Measurements from ENCODE around the gene L3MBTL4.

Gene L3MBTL4

DNA sequence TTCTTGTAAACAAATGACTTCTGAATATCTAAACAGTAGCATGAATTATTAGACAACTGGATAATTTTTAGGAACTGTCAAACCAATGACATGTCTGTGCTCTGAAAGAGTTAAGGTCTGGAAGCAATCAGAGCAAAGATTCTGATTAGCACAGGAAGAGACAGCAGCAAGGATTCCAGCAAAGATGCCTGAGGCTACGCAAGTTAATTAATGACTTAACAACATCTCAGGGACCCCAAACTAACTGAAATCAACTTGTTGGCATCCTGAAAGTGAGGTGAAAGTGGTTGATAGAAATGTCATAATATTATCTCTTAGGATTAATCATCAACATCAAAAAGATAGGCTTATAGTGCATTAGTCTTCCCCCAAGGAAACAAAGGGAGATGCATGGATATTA lies 396.0 kb downstream of the L3MBTL4 start:
- DNase-seq: no peak

DNA sequence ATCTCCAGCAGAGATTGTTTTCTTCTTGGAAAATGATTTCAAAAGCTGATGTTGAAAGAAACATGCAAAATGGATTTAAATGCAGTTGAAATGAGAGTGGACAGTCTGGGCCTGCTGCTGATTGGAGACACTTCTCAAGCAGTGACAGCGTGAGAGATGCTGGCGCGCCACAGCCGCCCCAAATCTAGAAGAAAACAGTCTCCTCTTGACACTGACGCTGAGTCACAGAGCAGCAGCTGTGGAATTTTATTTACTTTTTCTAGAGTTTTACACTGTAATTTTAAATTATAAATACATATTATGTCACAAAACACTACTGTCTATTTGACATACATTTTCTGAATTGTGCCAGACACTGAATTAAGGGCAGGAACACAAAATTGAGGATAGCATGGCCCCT lies 397.5 kb downstream of the L3MBTL4 start:
- DNase-seq: no peak

DNA sequence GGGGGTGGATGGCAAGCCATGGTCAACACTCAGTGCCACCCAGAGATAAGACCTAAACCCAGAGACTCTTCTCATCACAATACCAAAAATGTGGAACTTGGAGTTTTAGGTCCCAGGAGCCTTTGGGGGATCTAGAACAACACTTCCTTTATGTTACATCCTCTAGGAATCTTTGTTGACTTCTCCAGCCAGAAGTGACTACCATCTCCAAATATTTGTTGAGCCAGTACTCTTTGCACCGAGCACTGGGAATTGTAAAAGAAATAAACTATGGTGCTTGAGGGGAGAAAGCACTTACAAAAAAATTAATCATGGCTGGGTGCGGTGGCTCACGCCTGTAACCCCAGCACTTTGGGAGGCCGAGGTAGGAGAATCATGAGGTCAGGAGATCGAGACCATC lies 399.3 kb downstream of the L3MBTL4 start:
- no peak for DNase-seq

DNA sequence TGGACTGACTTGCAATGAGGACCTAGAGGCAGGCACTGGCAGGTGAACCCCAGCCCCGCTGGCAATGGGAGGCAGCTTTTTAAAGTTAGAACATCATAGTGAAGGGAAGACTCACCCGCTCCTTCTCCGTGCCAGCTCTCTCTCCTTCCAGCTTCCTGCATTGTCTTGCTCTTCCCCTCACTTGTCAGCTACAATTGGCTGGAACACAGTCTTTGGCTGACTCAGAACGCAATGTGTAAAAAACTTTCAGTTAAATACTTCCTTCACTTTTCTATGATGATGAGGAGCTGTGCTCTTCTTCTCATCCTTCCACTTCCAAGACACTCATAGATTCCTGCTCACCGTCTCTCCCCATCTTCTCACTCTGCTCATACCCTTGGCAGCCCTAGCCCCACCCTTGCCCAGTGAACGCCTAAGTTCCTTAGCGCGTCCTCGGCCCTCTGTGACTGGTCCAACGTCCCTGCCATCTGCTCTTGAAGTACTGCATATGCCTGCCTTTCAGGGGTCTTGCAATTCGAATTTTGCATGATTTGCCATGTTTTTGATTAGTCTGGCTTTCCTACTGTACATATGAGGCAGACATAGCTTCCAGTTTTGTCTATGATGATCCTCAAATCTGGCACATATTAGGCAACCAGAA lies 401.4 kb downstream of the L3MBTL4 start:
- no peak for DNase-seq

DNA sequence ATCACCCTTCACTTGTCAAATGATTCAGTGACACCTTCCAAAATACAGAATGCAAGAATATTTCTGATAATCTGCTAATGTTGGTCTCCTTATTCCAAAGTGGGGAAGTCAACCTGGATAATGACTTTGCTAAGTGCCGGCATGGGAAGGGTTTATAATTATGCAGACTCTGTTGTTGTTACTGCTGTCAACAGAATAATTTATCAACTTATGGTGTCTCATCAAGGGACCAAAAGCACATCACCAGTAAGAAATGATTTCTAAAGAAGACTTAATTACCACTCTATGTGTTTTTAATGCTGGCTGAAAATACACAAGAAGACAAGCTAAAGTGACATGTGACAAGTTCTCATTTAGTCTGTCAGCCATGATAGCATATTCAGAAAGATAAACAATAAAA lies 403.8 kb downstream of the L3MBTL4 start:
- no peak for DNase-seq

DNA sequence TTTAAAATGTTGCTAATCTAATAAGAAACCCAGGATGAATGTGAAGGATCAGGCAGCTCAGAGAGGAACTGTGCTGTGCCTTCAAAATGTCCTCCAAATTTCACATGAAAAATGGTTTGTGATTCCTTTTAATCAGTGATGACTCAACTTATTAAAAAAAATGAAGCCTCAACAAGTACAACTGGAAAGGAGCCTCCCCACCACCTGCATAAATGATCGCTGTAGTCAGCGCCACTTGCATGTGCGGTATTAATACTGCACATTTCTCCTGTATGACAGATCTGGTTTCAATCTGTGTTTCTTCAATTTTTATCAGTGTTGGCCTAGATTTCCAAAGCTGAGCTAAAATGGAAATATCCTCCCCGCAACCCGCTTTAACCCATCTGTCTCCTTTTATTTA lies 404.4 kb downstream of the L3MBTL4 start:
- DNase-seq: no peak

DNA sequence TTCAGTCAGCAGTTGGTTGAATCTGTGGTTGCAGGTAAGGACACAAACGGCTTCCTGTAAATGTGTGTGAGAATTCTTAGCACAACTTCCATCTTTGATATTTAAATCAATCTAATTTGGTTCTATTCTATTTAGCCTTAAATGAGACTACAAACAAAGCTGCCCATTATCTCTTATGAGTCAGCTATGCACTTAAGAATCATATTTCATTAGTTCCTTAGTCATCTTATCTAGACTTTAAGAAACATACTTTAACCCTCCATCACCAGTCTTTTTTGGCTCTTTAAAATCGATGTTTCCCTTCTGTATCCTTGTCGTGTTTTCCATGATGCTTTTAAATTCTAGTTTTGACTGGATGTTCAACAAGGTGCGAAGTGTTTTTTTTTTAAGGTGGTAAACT lies 405.0 kb downstream of the L3MBTL4 start:
- no peak for DNase-seq

DNA sequence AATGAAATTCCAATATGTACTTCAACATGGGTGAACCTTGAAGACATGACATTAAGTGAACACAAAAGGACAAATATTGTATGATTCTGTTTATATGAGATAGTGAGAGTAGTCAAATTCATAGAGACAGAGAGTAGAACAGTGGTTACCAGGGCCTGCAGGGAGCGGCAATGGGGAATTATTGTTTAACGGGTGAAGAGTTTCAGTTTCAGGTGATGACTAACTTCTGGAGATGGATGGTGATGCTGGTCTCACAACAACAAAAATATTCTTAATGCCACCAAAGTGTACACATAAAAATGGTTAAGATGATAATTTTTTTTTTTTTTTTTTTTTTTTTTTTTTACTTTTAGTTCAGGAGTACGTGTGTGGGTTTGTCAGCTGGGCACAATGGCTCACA lies 410.0 kb downstream of the L3MBTL4 start:
- peak; percentile 84 for DNase-seq

DNA sequence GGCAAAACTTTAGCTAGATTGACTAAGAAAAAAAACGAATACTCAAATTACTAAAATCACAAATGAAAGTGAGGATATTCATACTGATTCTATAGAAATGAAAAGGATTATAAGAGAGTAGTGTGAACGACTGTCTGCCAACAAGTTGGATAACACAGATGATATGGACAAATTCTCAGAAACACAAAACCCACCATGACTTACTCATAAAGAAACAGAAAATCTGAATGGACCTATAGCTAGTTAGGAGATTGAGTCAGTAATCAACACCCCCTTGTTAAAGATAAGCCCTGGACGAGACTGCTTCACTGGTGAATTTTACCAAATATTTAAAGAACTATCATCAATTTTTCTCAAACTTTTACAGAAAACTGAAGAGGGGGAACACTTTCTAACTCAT lies 410.6 kb downstream of the L3MBTL4 start:
- DNase-seq: peak; percentile 80

DNA sequence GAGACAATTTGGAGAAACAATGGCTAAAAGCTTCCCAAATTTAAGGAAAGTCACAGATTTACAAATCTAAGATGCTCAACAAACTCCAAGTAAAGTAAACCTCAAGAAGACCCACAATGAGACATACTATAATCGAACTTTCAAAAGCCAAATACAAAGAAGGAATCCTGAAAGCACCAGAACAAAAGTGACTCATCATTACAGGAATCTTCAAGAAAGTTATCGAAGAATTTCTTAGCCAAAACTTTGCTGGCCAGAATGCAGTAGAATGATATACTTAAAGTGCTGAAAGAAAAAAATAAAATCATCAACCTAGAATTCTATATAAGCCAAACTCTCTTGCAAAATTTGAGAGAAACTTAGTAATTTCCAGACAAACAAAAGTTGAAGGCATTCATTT lies 412.8 kb downstream of the L3MBTL4 start:
- DNase-seq: no peak

DNA sequence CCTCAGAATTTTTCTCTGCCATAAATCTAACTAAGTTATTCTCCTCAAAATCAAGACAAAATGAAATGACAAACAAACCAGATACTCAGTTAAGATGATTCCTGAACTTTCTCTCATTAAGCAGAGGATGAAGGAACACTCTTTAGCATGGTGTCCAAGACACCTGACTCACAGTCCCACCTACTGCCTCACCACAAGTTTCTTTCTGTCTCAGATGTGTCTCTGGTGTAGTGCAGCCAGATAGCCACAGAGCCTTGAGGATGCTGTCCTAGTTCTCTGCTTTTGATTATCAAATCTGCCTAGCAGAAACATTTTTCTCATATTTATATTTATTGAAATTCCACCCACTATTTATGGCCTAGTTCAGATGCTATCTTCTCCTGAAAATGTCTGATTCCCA lies 415.8 kb downstream of the L3MBTL4 start:
- peak; percentile 22 for DNase-seq

DNA sequence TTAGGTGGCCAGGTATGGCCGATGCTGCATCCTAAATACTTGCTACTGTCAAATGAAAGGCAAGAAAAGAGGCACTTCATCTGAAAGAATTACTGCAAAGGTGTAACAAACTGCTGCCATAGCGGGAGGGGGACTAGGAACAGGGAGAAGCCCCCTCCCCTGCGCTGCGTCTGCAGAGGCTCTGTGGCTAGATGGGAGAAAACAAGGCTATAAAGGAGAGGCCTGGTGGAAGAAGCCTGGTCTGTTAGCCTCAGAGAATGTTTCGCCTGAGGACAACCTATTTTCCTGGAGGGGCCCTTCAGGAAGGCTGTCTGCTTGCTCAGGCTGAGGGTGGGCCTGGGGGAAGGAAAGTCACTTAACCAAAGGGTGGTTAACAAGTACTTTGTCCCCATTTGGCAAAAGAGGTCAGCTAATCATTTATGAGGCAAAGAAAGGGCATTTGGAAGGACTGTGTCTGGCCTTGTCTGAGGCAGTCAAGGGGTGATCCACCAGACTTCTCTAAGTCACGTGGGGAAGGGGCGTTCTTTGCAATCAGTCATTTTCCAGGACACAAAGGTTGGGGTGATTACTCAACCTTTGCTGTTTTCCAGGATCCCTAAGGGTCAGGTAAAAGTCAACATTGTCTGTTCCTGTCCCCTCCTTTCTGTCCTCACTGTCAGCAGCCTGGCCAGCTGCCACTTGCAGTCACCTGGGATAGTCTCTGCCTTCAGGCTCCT lies 416.4 kb downstream of the L3MBTL4 start:
- no peak for DNase-seq

DNA sequence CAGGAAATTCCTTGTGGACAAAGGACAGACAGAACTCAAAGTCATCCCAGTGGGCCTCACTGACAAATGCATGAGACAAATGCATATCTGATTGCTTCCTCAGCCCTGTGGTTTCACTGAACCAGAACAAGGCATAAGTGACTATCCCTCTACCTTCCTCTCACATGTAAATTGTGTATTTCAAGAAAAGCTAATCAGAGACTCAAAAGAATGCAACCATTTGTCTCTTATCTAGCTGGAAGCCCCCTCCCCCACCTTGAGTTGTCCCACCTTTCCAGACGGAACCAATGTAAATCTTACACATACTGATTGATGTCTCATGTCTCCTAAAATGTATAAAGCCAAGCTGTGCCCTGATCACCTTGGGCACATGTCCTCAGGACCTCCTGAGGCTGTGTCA lies 417.4 kb downstream of the L3MBTL4 start:
- DNase-seq: no peak

DNA sequence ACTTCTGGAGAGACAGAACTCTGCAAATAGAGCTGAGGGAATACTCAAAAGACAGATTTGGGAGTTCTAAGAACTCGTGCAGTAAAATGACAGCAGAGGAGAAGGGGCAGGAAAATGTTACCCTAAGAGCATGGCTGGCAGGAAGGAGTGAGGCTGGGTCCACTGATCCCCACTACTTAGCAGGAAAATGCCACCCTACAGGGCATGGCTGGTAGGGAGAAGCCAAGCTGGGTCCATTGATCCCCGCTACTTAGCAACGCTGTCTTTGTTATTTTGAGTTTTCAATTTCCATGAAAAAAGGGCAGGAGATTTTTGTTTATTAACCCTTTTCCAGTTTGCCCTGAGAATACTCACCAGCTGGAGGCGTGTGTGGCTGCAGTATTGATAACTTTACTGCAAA lies 419.1 kb downstream of the L3MBTL4 start:
- DNase-seq: no peak

DNA sequence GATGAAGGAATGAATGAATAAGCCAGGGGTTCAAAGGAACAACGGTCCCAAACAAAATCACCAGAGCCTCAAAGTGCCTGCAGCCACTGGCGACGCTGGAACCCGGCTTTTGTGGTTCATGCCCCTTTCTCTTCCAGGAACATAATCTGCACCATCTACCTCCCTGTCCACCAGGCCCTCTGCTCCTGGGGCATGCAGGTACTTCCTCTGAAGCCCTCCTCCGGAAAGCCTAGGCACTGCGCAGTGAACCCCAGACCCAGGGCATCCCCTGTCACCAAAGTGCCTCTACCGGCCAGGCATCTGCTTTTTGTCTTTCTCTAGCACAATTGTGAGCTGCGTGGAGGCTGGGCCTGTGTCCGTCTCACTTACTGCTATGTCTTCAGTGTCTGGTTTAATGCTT lies 420.8 kb downstream of the L3MBTL4 start:
- no peak for DNase-seq

DNA sequence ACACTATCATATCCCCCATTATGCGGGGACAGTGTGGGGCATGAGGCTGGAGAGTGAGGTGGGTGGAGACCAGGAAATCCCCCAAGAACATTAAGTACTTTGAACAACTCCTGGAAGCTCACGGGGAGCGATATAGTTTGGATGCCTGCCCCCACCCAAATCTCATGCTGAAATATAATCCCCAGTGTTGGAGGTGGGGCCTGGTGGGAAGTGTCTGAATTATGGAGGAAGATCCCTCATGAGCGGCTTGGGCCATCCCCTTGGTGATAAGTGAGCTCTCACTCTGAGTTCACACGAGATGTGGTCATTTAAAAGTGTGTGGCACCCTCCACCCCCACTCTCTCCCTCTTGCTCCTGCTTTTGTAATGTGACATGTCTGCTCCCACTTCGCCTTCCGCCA lies 422.3 kb downstream of the L3MBTL4 start:
- DNase-seq: no peak

DNA sequence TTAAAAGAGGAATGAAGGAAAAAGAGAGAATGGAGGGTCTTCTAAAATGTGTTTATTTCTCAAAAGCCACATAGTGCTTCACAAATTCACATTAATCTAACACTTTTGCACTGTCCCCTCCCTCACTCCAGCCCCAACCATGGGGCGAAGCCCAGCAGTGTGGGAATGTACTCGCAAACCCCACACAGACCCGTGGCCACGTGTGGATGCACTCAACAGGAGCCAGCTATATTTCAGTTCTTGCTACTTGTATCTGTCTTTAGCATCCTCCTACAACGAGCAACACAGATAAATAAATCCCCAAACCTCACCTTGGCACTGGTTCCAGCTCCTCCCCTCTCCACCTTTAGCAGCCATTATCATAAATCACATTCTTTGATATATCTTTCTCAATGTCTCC lies 427.5 kb downstream of the L3MBTL4 start:
- DNase-seq: no peak

DNA sequence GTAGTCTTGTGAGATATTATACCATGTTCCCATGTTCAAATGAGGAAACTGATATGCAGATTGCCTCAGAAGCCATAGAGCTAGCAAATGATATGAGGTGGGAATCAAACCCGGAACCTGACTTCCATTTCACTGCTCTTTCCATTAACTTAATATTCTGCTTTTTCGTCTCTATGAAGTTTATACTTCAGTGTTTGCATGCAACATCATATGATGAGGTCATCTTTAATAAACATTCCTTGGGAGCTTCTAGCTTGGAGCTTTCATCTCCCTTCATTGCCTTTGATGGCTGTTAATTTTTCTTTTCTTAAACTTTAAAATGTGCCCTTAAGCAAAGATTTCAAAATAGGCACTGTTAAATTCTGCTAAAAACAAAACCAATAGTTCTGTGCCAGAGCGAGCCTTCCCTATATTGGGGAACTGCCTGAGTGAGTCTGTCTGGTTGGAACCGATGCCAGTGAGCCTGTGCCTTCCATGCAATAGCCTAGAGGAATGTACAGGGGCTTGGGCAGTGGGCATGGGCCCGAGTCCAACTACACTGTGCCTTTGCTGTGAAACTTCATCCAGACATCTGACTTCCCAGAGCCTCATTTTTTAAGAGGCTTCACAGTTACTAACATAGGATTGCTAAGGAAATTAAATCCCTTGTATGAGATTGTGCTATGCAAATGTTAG lies 428.3 kb downstream of the L3MBTL4 start:
- DNase-seq: no peak

DNA sequence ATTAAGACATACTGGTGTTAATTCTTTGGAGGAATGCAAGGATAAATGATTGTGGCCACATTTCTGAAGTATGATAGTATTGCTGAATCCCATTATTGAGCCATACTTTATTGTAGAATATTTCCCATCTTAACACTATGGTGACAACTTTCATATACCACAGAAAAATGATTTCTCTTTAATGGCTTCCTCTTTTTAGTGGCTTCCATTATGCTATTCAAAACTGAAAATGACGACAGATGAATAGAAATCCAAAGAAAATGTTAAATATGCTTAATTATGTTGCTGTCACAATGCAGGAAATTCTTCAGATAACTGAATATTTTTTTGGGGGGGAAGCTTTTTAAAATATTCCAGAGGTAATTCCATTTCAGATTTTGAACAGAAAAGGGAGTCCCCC lies 430.5 kb downstream of the L3MBTL4 start:
- DNase-seq: no peak

DNA sequence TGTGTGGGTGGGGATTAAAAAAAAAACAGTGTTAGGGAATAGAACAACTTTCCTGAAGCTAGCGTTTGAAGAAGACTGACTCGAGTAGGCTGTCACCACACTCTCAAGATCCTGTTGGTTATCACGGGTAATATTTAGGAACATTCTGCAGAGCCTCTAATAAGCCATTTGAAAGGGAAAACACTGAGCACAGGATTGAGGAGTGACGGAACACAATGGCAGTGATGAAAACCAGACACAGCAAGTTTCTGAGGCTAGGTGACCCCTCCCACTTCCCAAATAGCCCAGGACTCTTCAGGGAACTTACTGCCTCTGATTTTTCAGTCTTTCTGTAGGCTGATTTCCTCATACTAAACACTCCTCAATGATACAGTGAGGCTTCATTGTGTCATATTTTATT lies 431.2 kb downstream of the L3MBTL4 start:
- DNase-seq: no peak

DNA sequence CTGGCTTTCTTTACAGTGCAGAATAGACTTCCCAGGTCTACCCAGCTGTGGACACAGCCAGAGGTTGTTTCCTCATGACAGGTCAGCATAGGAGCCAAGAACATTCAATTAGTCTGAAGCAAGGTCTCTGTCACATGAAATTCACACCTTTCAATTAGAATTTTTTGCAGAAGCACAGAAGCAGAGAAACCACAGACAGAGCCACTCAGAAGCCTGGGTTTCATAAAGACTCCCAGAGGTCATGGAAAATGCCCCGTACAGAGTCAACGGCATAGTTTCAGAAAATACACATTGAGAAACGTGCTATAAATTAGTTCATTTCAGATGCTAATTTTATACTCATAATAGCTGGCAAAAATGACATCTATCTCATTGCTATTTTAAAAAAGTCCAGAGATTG lies 432.4 kb downstream of the L3MBTL4 start:
- no peak for DNase-seq

DNA sequence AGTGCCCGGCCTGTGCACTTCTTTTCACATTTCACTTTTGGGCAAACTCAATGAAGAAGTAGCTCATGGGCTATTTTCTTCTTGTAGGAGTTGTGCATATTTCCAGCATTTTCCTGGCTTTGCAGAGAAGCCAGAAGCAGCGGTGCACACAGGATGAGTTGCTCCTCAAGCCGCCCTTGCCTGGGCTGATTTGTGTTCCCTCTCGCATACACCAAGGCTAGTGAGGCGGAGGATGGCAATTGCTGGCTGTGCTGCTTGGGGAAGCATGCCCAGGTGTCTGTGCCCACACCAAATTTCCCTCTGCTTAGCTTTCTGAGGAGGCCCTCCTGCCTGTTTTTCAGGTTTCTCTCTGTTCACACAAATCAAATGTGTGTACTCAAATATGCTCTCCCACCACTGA lies 434.0 kb downstream of the L3MBTL4 start:
- no peak for DNase-seq

DNA sequence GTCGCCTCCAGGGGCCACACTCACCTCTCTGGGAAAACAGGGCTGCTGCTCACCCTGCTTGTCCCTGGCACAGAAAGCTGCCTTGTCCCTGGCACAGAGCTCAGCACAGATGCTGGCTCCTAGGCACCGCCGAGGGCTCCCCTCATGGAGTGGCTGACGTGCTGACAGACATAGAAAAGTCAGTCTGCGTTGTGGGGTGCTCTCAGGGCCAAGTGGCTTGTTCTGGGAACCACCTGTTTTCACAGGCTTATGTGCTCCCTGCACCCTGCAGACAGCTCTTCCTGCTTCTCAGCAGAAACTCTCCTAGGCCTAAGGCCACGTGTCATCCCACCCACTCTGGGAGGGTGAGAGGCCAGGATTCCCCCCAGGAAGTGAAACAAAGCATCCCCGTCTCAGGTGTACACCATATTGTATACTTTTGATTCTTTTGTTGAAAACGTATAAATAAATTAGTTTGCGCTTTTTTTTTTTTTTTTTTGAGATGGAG lies 434.7 kb downstream of the L3MBTL4 start:
- DNase-seq: no peak

DNA sequence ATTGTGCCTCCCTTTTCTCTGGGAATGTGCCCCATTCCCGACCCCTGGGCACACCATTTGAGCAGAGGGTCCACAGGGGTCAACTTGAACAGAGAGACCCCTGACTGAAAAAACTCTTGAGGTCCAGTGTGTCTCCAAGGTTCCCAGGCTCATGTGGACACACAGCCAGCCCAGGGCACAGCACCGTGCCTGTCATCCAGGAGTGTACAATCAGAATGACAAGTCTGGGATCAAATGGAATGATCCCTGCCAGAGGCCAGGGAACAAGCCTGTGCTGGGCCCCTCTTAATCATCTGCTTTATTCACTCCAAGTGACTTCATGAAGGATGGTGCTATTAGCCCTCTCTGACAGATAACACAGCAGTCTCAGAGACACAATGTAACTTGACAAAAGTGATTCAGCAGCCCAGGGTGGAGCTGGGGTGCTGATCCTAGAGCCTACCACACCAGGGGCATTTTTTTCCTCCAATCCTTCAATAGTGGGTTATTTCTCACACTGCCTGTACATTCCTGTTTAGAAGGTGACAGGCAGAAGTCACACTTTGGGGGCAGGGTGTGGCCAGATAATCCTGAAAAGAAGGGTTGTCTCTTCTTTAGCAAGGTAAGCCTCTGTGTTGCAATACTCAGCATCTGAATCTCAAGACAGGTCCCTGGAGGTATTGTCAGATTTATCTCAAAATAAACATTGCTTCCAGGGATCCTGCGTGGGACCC lies 435.4 kb downstream of the L3MBTL4 start:
- no peak for DNase-seq
